BJ (cell line): ENCODE measurements around the gene HBD. TPM values are rescaled to one million over a fixed set of nuclear protein-coding genes. Genes with fewer than 3 reads are reported as not detected.

Experiments used
- CTCF ChIA-PET: fragments of 350-600 bp; formaldehyde crosslinking; extraction: SDS; loops from one replicate; lab custom pipeline; 2021; ENCODE audit warnings: antibody characterized with exemption, inconsistent platforms; lab: Yijun Ruan, JAX
- POLR2A ChIA-PET: fragments of 300-600 bp; sonication (Branson Sonifier 250); formaldehyde crosslinking; extraction: SDS; loops from one replicate; lab custom pipeline; 2021; ENCODE audit warnings: antibody characterized with exemption; lab: Charles Lee
- DNase-seq: peaks from one replicate; pipeline ENCODE4 v3.0.0-alpha.2; 2011; ENCODE audit warnings: low read depth
- H3K27me3 ChIP-seq: 2 replicates; pipeline ENCODE4 v1.6.0; 2011; ENCODE audit warnings: low read length; ENCODE audit not compliant: control insufficient read depth, insufficient read depth
- H3K36me3 ChIP-seq: 2 replicates; pipeline ENCODE4 v1.5.1; 2011; ENCODE audit warnings: low read length; ENCODE audit not compliant: control insufficient read depth, insufficient read depth
- H3K4me3 ChIP-seq: 2 replicates; pipeline ENCODE4 v1.5.1; 2011; ENCODE audit warnings: low read depth, mild to moderate bottlenecking, control low read depth, low read length
- polyA plus RNA-seq: library from polyadenylated mRNA; depleted of rRNA; stranded (reverse); fragments of >200 nt; gene quantifications from 2 replicates; pipeline ENCODE4 v1.2.3, GENCODE V29; 2011
- TF ChIP-seq, protein P1 (sequence below): IDR thresholded peaks from 2 replicates; pipeline ENCODE4 v1.5.1; 2011; ENCODE audit warnings: low read depth, mild to moderate bottlenecking, control low read depth, inconsistent platforms, low read length, moderate library complexity; ENCODE audit not compliant: insufficient read depth

HBD gene
- polyA plus RNA-seq, 1 experiment = 1.0 TPM

DNA sequence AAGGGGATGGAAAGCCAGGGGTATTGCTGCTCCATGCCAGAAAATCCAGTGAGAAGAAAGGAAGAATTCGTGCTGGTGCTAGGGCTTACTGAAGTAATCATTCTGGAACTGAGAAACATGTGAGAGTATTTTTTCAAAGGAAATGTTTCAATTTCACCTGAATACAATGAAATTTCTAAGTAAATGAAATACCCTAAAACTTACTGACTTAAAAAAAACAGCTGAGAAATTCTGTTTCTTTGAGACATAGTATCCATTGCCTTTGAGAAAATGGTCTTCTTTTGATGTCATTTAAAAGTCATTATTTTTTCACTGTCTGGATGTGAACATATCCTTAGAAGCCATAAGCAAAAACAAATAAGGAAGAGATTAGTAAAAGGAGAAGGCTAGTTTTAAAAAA is 33.7 kb downstream of the HBD start, which contains the start of gene OR51V1:
TSS of gene OR51V1 (minus strand) at position 101 of the 400 bp plus-strand sequence. CDS start at position 101, 0 bp downstream.
- POLR2A ChIA-PET = no interaction called here
- no peaks in the 10 kb centered on the region for H3K36me3 ChIP-seq
- TF ChIP-seq, protein P1, sequence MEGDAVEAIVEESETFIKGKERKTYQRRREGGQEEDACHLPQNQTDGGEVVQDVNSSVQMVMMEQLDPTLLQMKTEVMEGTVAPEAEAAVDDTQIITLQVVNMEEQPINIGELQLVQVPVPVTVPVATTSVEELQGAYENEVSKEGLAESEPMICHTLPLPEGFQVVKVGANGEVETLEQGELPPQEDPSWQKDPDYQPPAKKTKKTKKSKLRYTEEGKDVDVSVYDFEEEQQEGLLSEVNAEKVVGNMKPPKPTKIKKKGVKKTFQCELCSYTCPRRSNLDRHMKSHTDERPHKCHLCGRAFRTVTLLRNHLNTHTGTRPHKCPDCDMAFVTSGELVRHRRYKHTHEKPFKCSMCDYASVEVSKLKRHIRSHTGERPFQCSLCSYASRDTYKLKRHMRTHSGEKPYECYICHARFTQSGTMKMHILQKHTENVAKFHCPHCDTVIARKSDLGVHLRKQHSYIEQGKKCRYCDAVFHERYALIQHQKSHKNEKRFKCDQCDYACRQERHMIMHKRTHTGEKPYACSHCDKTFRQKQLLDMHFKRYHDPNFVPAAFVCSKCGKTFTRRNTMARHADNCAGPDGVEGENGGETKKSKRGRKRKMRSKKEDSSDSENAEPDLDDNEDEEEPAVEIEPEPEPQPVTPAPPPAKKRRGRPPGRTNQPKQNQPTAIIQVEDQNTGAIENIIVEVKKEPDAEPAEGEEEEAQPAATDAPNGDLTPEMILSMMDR = no peak
- CTCF ChIA-PET = interaction anchor here (2.4 to 4.5 kb wide), 2 partner anchors 170 to 179 kb away, joined by 9 to 22 read pairs; no protein-coding TSS in a partner anchor
- DNase-seq = no peak
- no peaks in the 10 kb centered on the region for H3K27me3 ChIP-seq
- H3K4me3 ChIP-seq = no peak within 1 kb of the TSS

DNA sequence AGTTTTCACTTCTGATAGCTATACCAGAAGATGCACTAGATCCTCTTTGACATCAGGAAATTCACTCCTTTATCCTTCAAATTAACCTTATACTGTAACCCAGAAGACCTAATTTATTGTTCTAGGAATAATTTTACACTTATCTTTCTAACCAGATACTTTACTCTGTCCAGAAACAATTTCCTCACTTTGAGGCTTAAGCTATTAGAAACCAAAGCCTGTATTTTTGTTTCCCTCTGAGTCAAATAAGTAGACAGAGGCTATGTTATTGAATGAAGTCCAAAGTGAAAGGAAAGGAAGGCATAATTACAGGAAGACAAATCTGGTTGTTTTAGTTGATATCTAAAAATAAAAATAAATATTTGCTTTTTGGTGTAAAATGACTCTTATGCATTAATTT is 36.0 kb downstream of the HBD start:
- Histone ChIP-seq H3K27me3 (no peaks in the 10 kb centered on the region), H3K4me3 (no peak overlapping the region), H3K36me3 (no peaks in the 10 kb centered on the region)
- TF ChIP-seq, protein P1 = no peak
- no peak for DNase-seq
- ChIA-PET CTCF (interaction anchor here (1.5 kb wide), 1 partner anchor 183 kb away, joined by 6 read pairs; no protein-coding TSS in a partner anchor), POLR2A (no interaction called here)

DNA sequence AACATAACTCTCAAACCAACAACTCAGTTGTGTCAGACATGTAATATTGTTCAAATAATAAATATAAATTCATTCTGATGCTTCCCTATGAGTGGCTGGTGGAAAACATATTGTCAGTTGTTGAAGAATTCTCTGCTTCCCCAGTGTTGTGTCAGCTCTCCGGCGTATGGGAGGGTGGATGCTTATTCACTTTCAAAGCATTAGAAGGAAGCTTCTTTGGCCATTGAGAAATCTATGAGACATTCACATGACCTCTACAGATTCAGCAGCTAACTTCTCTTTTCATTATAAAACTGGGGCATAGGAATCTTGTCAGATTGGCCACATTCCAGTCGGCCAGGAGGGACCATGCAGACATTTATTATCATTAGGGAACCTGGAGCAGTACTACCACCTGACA is 36.7 kb downstream of the HBD start:
- CTCF ChIA-PET = interaction anchor here (1.0 to 1.5 kb wide), 3 partner anchors 12 to 184 kb away, joined by 3 to 6 read pairs (median 4); no protein-coding TSS in a partner anchor
- Histone ChIP-seq H3K36me3 (no peaks in the 10 kb centered on the region), H3K4me3 (no peak overlapping the region), H3K27me3 (no peaks in the 10 kb centered on the region)
- DNase-seq = no peak
- TF ChIP-seq, protein P1 = no peak
- POLR2A ChIA-PET = no interaction called here

DNA sequence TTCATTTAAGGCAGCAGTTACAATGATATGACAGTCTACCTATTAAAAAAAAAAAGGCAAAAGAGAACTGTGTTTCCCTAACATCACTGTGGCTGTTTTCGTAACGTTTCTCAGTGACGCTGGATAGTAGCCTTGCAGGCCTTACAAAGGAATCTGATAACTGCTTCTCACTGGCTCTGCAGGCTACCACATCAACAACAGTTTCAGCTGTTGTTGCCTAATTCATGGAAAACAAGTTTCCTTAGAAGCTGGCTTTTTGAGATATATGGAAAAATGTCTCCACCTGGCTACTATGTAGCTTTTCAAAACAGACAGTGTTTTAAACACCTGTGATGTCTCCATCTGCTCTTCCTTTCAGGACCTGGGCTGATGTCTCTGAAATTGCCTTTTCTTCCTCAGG is 37.6 kb downstream of the HBD start:
- H3K36me3 ChIP-seq = no peaks in the 10 kb centered on the region
- CTCF ChIA-PET = interaction anchor here (1.0 to 1.5 kb wide), 3 partner anchors 11 to 185 kb away, joined by 3 to 6 read pairs (median 4); no protein-coding TSS in a partner anchor
- no peaks in the 10 kb centered on the region for H3K27me3 ChIP-seq
- DNase-seq = no peak
- no peak overlapping the region for H3K4me3 ChIP-seq
- TF ChIP-seq, protein P1 = no peak
- POLR2A ChIA-PET = no interaction called here

DNA sequence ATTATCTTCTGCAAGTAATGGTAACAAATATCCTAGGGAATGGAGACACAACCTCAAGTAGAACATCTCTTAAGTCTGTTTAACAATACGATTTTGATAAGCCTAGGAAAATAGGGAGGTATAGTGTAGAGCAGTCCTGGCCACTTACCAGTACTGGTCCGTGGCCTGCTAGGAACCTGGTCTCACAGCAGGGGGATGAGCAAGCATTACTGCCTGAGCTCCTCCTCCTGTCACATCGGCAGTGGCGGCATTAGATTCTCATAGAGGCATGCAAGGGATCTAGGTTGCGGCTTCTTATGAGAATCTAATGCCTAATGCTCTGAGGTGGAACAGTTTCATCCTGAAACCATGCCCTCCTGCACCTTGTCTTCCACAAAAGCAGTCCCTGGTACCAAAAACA is 38.2 kb downstream of the HBD start:
- ChIA-PET POLR2A (no interaction called here), CTCF (no interaction called here)
- Histone ChIP-seq H3K4me3 (no peak overlapping the region), H3K27me3 (no peaks in the 10 kb centered on the region), H3K36me3 (no peaks in the 10 kb centered on the region)
- TF ChIP-seq, protein P1 = no peak
- DNase-seq = no peak
